CD1c-positive myeloid dendritic cell (primary cell): ENCODE results near the gene GPR37L1.
"Not testable (repeated sequence)": the region's sequence is repeated elsewhere in the genome, so short reads cannot be mapped to it uniquely, and the experiment has no call there.

Source experiments
- DNase-seq: peaks from one replicate; pipeline ENCODE4 v3.0.0-alpha.2; 2016; ENCODE audit errors: extremely low spot score

The GPR37L1 gene

DNA sequence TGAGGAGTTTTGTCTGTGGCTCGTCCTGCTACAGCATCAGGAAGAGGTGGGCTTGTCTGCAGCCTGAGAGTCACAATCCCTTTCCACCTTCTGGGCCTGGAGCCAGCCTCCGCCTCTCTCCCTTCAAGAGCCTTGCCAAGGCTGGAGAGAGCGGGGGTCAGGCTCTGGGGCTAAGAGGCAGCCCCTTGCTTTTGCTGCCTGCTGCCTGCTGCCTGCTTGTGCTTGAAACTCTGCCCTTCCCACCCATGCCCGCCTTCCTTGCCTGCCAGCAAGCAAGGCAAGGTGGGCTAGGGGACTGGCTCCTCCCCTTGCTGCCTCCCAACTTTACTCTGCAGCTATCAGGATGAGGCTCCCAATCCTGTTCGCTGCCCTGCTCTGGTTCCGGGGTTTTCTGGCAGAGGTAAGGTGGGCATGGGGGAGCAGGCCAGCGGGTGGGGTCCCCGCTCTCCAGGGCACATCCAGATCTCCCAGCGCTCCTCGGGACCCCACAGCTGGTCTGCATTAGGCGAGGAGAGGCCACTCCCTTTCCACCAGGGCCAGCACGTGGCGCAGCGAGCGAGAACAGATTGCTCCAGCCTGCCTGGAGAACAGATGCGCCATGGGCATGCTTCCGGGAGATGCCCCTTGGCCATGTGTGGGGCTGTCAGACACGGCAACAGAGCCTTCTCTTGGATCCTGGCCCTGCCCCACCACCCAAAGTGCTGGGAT lies 45.1 kb downstream of the GPR37L1 start:
- no peak for DNase-seq

DNA sequence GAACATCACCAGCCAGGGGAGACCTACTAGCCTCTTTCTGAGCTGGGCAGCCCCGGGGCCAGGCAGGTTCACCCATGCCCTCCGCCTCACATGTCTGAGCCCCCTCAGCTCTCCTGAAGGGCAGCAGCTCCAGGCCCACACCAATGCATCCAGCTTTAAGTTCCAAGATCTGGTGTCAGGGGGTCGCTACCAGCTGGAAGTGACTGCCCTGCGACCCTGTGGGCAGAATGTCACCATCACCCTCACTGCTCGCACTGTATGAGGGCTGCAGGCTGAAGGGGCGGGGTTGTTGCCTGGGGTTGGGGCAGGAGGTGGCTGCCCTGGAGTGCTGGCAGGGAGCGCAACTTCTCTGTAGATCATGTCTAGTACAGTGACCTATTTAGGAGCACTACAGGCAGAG lies 46.1 kb downstream of the GPR37L1 start:
- no peak for DNase-seq

DNA sequence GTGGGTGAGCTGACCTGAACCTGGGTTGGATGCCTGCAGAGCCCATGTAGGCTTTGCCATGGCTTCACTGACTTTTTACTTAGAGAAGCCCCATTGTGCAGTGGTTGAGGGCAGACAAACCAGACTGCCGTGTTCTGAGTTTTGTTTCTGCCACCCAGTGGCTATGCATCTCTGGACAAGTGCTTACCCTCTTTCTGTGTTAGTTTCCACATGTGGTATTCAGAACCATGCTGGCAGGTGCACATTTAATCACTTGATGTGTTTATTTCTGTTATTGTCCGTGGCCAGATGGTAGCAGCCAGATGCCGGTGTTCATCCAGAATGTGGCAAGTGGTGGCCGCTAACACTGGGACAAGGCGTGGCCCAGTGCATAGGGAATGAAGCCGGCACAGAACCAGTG lies 48.0 kb downstream of the GPR37L1 start:
- DNase-seq: no peak

DNA sequence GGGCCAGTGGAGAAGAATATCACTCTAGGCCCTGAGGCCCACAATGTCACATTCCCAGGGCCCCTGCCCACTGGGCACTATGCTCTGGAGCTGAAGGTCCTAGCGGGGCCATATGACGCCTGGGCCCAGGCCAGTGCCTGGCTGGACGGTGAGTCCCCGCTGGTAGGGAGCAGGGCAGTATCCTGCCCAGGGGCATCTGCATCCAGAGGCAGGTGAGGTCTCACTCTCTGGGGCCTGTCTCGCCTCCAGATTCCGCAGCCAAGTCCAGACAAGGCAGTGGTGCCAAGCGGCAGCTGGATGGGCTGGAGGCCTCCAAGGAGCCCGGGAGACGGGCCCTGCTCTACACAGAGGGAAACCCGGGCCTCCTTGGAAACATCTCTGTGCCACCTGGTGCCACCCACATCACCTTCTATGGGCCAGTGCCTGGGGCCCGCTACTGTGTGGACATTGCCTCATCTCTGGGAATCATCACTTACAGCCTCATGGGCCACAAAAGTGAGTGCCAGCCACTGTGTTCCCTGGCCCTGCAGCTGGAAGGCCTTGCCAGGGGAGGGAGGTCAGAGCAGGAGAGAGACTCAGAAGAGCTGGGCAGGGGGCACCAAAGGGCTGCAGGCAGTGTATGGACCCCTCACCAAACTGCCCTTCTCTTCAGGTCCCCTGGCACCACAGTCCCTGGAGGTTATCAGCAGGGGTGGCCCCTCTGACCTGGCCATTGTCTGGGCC lies 48.7 kb downstream of the GPR37L1 start:
- no peak for DNase-seq

DNA sequence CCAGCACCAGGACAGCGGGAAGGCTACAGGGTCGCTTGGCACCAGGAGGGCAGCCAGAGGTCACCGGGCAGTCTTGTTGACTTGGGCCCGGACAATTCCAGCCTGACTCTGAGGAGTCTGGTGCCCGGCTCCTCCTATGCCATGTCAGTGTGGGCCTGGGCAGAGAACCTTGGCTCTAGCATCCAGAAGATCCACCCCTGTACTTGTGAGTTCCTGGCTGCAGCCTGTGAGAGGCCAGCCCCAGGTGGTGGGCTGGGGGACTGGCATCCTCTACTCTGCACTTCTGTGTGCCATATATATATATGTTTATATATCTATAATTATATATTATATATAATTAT lies 49.3 kb downstream of the GPR37L1 start:
- DNase-seq: no peak

DNA sequence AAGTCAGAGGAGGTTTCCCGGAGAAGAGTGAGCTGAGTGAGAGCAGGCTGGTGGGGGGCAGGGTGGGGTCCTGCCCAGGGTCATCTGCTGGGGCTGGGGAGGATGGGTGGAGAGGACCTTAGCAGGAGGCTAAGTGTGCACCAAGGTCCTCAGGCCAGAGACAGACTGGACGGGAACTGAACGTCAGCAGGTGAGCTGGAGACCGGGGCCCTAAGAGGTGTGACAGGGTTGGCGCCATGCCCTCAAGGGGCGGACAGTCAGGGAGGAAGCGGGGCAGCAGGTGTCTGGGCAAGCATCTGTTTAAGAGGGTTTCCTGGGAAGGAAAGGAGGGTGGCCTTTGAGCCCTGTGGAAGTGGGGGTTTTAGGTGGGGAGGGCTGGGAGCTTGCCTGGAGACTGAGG lies 51.3 kb downstream of the GPR37L1 start:
- DNase-seq: no peak

DNA sequence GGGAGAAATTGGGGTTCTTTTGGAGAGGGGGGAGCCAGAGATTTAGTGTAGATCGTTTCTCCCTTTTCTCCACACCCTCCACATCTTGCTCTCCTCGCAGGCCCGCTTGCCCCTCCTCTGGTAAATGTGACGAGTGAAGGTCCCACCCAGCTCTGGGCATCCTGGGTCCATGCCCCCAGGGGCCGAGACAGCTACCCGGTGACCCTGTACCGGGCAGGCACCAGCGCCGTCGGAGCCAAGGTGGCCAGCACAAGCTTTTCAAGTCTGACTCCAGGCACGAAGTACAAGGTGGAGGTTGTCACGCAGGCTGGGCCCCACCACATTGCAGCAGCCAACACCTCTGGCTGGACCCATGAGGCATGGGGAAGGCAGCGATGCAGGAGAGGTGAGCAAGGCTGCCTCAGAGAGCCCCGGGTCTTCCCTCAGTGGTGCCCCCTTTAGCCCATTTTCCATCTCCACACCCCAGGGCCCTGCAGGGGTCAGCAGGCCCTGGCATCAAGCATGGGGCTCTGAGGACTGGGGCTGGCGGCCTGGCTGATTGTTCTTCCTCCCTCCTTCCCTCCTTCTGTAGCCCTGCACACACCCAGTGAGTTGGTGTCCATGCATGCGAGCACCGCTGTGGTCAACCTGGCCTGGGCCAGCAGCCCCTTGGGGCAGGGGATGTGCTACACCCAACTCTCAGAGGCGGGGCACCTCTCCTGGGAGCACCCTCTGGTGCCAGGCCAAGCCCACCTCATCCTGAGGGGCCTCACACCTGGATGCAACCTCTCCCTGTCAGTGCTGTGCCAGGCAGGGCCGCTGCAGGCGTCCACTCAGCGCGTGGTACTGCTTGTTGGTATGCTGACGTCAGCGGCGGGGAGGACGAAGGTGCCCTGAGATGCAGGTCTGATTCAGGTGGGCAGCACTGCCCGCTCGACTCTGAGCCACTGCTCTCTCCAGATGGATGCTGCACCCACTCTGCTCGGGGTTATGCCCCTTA lies 54.5 kb downstream of the GPR37L1 start:
- DNase-seq: no peak

DNA sequence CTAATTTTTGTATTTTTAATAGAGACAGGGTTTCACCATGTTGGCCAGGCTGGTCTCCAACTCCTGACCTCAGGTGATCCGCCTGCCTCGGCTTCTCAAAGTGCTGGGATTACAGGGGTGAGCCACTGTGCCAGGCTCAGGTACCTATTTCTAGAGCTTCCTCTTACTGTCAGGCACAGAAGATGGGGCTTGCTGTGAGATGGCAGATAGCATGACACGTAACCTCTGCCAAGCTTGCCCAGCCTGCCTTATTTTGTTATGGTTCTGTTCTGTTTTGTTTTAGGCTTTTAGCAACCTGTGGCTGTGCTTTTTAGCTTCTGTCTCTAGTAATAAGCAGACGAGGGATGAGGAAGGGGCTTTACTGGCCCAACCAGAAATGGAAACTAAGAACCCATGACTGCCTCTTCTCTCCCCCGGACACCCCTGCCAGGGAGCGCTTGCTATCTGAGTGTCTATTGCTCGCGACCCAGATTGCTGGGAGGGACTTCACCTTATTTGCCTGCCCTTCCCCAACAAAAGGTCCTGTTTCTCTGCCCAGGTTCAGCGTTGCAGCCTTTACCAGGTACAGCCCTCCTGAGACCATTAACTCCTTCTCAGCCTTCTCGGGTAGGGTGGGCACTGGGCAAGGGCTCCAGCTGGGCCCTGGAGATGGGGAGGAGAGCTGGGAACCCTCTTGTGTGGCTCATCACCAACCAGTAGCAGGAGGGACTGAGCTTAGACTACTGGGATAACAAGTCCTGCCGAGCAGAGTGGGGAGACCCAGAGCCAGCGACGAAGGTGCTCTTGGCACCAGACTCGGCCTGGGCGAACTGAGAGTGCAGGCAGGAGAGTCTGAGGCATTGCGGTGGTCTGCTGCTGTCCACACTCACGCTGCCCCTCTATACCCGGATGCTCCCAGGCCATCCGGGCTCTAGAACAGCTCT lies 57.4 kb downstream of the GPR37L1 start:
- no peak for DNase-seq

DNA sequence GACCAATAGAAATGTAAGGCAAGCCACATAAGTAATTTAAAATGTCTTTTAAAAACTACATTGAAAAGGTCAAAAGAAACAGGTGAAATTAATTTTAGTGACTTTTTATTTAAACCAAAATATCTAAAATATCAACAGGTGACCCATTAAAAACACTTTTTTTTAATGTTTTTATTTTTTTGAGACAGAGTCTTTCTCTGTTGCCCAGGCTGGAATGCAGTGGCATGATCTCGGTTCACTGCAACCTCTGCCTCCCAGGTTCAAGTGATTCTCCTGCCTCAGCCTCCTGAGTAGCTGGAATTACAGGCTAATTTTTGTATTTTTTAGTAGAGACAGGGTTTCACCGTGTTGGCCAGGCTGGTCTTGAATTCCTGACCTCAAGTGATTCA lies 58.0 kb downstream of the GPR37L1 start:
- not testable (repeated sequence) for DNase-seq

DNA sequence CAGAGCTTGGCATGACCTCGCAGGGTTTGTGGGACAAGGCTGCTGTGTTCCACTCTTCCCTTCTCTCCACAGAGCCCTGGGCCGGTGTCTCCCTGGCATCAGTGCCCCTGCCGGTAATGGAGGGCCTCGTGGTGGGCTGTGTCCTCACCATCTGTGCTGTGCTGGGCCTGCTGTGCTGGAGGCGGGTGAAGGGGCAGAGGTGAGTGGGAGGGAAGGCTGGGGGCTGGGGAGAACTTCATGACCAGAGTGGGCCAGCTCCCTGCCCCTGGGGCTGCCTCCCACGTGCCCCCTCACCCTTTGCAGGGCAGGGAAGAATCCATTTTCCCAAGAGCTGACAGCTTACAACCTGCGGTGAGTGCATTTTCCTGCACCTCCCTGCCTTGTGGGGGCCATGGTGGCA lies 58.9 kb downstream of the GPR37L1 start:
- DNase-seq: no peak

DNA sequence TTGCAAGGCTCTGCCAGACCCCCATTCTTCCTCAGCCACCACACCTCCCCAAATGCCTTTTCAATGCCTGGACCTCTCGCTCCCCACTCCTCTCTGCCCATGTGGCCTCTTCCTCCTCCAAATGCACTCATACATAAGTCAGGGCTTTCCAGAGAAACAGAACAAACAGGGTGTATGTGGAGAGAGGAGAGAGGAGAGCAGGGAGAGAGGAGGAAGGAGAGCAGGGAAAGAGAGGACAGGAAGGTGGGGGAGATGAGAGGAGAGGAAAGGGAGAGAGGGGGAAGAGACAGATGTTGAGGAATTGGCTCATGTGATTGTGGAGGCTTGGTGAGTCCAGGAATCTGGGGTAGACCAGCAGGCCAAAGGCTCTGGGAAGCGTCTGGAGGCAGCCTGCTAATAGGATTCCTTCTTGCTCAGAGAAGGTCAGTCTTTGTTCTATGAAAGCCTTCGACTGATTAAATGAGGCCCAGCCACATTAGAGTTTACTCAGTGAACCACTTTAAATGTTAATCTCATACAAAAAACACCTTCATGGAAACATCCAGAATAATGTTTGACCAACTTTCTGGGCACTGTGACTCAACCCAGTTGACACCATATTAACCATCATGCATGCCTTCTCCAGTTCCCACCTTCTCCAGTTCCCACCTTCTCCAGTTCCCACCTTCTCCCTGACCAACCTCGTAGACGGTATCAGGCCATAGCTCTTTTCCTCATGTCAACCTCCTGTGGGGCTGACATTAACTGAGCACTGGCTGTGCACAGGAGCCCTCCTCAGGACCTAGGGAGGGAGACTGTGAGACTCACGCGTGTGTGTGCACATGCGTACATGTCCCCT lies 59.5 kb downstream of the GPR37L1 start:
- no peak for DNase-seq
